ENCODE results near the gene EXOSC10.

EXOSC10 gene

DNA sequence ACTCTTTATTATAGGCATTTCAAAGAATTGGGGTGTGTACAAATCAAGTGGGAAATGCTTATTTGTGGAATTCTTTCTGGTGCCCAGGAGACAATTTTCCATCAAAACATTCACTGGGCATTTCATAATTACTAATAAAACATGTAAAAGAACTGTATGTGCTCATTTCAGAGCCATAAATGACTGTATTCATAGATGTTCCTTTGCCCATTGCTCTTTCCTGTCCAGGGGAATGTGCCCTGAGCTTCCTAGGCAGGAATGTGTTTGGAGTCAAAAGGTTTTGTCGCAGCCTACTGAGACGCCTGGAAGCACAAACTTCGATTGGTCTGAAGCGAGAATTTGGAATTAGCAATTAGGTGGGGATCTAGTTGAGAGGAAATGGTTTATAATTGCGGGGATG, 43.7 kb upstream of the EXOSC10 start:
- H3K27ac ChIP-seq, result no peak overlapping the region
- H3K27me3 ChIP-seq (ENCODE audit: insufficient read depth, low read depth, severe bottlenecking), result no peaks in the 10 kb centered on the region
- TF ChIP-seq, protein P1, sequence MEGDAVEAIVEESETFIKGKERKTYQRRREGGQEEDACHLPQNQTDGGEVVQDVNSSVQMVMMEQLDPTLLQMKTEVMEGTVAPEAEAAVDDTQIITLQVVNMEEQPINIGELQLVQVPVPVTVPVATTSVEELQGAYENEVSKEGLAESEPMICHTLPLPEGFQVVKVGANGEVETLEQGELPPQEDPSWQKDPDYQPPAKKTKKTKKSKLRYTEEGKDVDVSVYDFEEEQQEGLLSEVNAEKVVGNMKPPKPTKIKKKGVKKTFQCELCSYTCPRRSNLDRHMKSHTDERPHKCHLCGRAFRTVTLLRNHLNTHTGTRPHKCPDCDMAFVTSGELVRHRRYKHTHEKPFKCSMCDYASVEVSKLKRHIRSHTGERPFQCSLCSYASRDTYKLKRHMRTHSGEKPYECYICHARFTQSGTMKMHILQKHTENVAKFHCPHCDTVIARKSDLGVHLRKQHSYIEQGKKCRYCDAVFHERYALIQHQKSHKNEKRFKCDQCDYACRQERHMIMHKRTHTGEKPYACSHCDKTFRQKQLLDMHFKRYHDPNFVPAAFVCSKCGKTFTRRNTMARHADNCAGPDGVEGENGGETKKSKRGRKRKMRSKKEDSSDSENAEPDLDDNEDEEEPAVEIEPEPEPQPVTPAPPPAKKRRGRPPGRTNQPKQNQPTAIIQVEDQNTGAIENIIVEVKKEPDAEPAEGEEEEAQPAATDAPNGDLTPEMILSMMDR (IDR thresholded peaks at IDR 0.05; ENCODE audit: low read depth, low read length), result no peak
- DNase-seq, result no peak
- H3K4me3 ChIP-seq (ENCODE audit: low read depth, low read length), result no peak overlapping the region
- no peaks in the 10 kb centered on the region for H3K9me3 ChIP-seq (ENCODE audit: severe bottlenecking)
- peaks cover 73% of the 10 kb centered on the region for H3K36me3 ChIP-seq

DNA sequence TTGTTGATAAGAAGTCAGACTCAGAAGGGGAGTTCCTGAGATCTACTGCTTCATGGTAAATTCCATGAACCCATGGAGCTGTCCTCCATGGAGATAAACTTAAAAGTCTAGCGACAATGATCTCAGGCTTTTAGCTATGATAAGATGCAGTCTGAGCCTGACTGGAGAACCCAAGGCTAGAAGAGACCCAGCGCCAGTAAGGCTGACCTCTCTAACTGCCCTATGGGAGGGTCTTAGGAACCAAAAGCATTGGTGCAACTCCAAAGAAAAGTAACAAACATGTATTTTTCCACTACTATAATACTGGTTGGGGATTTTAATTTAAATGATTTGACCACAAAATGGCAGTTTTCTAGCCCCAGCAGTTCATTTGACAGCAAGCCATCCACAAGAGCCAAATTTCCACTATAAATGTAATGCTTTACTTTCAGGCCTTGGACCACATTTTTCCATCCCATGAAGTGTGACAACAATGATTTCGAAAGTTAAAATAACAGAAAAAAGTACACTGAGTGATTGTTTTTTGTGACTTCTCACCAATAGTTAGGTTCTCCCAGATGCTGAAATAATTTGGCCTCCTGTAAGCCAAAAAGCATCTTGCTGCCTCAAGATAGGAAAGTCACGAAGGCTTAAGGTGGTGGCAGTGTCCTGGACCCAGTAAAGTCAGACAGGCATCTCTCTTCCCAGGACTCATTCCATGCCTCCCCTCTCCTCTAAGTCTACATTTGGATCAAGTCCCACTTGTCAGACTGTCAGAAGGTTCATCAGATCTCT, 43.1 kb upstream of the EXOSC10 start:
- no peak overlapping the region for H3K4me3 ChIP-seq (ENCODE audit: low read depth, low read length)
- TF ChIP-seq, protein P1 (IDR thresholded peaks at IDR 0.05; ENCODE audit: low read depth, low read length), result no peak
- peaks cover 75% of the 10 kb centered on the region for H3K36me3 ChIP-seq
- H3K9me3 ChIP-seq (ENCODE audit: severe bottlenecking), result no peaks in the 10 kb centered on the region
- no peak for DNase-seq
- no peak overlapping the region for H3K27ac ChIP-seq
- no peaks in the 10 kb centered on the region for H3K27me3 ChIP-seq (ENCODE audit: insufficient read depth, low read depth, severe bottlenecking)

DNA sequence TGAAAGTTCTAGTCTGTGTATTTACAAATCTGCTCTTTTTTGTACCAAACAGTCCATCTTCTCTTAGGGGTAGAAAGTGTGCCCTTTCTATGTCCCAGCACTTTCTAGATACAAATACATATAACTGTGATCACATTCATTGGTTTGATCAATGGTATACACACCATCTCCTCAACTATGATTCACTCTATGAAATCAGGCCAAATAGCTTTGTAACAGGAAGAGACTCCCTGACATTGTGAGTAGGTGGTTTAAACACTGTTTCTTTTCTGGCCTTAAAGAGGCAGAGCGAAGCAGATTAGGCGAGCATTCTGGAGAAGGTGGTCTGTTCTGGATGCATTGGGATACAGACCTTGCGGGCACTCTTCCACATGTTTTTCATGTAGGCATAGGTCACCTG, 39.3 kb upstream of the EXOSC10 start:
- no peak for DNase-seq

DNA sequence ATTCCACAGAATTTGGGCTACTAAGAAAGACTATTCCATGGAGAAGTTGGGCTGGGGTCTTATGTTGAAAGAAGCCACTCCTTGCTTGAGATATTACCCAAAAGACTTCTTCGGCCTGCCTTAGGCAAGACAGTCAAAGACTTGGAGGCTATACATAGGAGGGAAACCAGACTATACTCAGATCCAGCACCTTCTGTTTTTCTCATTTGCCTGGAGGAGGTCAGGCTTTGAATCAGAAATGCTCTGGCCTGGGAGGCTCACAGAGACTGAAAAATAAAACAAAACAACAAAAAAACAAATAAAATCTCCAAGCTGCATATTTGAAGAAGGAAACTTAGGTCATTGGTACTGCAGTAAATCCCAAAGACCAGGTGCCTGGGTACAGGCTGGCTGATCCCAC, 38.4 kb upstream of the EXOSC10 start:
- H3K27me3 ChIP-seq (ENCODE audit: insufficient read depth, low read depth, severe bottlenecking), result no peaks in the 10 kb centered on the region
- H3K4me3 ChIP-seq (ENCODE audit: low read depth, low read length), result no peak overlapping the region
- no peaks in the 10 kb centered on the region for H3K9me3 ChIP-seq (ENCODE audit: severe bottlenecking)
- no peak for DNase-seq
- H3K36me3 ChIP-seq, result peaks cover 58% of the 10 kb centered on the region
- no peak overlapping the region for H3K27ac ChIP-seq
- TF ChIP-seq, protein P1 (IDR thresholded peaks at IDR 0.05; ENCODE audit: low read depth, low read length), result no peak

More for the DNA sequence above, 39.3 kb upstream of the EXOSC10 start:
- Histone ChIP-seq H3K27me3 (ENCODE audit: insufficient read depth, low read depth, severe bottlenecking) (no peaks in the 10 kb centered on the region), H3K27ac (no peak overlapping the region), H3K9me3 (ENCODE audit: severe bottlenecking) (no peaks in the 10 kb centered on the region), H3K36me3 (peaks cover 63% of the 10 kb centered on the region), H3K4me3 (ENCODE audit: low read depth, low read length) (no peak overlapping the region)
- TF ChIP-seq, protein P1 (IDR thresholded peaks at IDR 0.05; ENCODE audit: low read depth, low read length), result no peak

DNA sequence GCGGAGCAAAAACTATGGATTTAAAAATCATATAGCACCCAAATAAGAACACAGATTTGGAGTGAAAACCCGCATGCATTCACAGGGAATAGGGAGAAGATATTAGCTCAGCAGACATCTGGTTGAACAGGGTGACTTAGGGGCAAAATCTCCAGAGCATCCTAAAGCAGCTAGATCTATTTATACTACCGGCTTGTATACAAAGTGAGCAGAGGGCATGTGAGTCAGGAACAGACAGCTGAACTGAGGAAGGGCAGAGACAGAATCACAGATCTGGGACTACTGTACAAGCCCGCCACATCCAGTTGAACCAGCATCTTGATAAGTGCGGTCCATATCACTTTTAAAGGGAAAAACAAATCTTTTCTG, 35.2 kb upstream of the EXOSC10 start:
- Histone ChIP-seq H3K36me3 (peaks cover 70% of the 10 kb centered on the region), H3K27ac (no peak overlapping the region; the same call in 1 of the 2 replicates), H3K9me3 (ENCODE audit: severe bottlenecking) (no peaks in the 10 kb centered on the region), H3K4me3 (ENCODE audit: low read depth, low read length) (no peak overlapping the region), H3K27me3 (ENCODE audit: insufficient read depth, low read depth, severe bottlenecking) (no peaks in the 10 kb centered on the region)
- DNase-seq, result no peak
- TF ChIP-seq, protein P1 (IDR thresholded peaks at IDR 0.05; ENCODE audit: low read depth, low read length), result no peak

Data from WERI-Rb-1 (cell line).